ENCODE data around the gene CD44.

The CD44 gene

GRCh38 chr11:35197292-35197691 is 58.3 kb downstream of the CD44 start:
- Histone ChIP-seq H3K9ac (ENCODE audit: low read length) (no peak overlapping the region), H3K36me3 (ENCODE audit: low read length) (no peaks in the 10 kb centered on the region), H3K79me2 (ENCODE audit: insufficient read depth, low read length) (no peaks in the 10 kb centered on the region), H4K20me1 (ENCODE audit: low read depth, low read length) (no peaks in the 10 kb centered on the region), H3K4me3 (ENCODE audit: insufficient read depth, low read length, poor library complexity, severe bottlenecking) (no peak overlapping the region), H3K27me3 (ENCODE audit: low read length) (no peaks in the 10 kb centered on the region), H3K27ac (ENCODE audit: low read depth, low read length) (no peak overlapping the region), H3K4me2 (ENCODE audit: low read depth, low read length, poor library complexity, severe bottlenecking) (no peak overlapping the region), H2AFZ (ENCODE audit: low read depth, low read length, severe bottlenecking) (no peak overlapping the region), H3F3A (ENCODE audit: insufficient read depth) (no peaks in the 10 kb centered on the region), H3K9me3 (ENCODE audit: insufficient read depth, low read length) (no peaks in the 10 kb centered on the region), H3K9me2 (replicated peaks; ENCODE audit: insufficient read depth, low read length) (no peaks in the 10 kb centered on the region)
- TF ChIP-seq EZH2phosphoT487 (conservative IDR thresholded peaks at IDR 0.05; ENCODE audit: low read length) (no peak), CTCF (IDR thresholded peaks at IDR 0.05; ENCODE audit: insufficient read depth, low read length, poor library complexity, severe bottlenecking) (no peak)

- no peak overlapping the region for H2AFZ ChIP-seq (ENCODE audit: low read depth, low read length, severe bottlenecking)
- no peak overlapping the region for H3K9ac ChIP-seq (ENCODE audit: low read length)
- H3K4me3 ChIP-seq (ENCODE audit: insufficient read depth, low read length, poor library complexity, severe bottlenecking): no peak overlapping the region
- H3F3A ChIP-seq (ENCODE audit: insufficient read depth): no peaks in the 10 kb centered on the region
- TF ChIP-seq CTCF (IDR thresholded peaks at IDR 0.05; ENCODE audit: insufficient read depth, low read length, poor library complexity, severe bottlenecking) (no peak), EZH2phosphoT487 (conservative IDR thresholded peaks at IDR 0.05; ENCODE audit: low read length) (no peak)
- no peaks in the 10 kb centered on the region for H4K20me1 ChIP-seq (ENCODE audit: low read depth, low read length)
- H3K27me3 ChIP-seq (ENCODE audit: low read length): no peaks in the 10 kb centered on the region
- H3K4me2 ChIP-seq (ENCODE audit: low read depth, low read length, poor library complexity, severe bottlenecking): no peak overlapping the region
- H3K27ac ChIP-seq (ENCODE audit: low read depth, low read length): no peak overlapping the region
- H3K9me2 ChIP-seq (replicated peaks; ENCODE audit: insufficient read depth, low read length): no peaks in the 10 kb centered on the region
- H3K9me3 ChIP-seq (ENCODE audit: insufficient read depth, low read length): no peaks in the 10 kb centered on the region
- H3K36me3 ChIP-seq (ENCODE audit: low read length): no peaks in the 10 kb centered on the region
- no peaks in the 10 kb centered on the region for H3K79me2 ChIP-seq (ENCODE audit: insufficient read depth, low read length)
Measured at GRCh38 chr11:35200811-35201341, 61.9 kb downstream of the CD44 start.

GRCh38 chr11:35204614-35205013 is 65.6 kb downstream of the CD44 start:
- Histone ChIP-seq H3K4me2 (ENCODE audit: low read depth, low read length, poor library complexity, severe bottlenecking) (no peak overlapping the region), H4K20me1 (ENCODE audit: low read depth, low read length) (no peaks in the 10 kb centered on the region), H3K4me3 (ENCODE audit: insufficient read depth, low read length, poor library complexity, severe bottlenecking) (no peak overlapping the region), H3K27ac (ENCODE audit: low read depth, low read length) (no peak overlapping the region), H3K9me2 (replicated peaks; ENCODE audit: insufficient read depth, low read length) (no peaks in the 10 kb centered on the region), H3K9ac (ENCODE audit: low read length) (no peak overlapping the region), H3K9me3 (ENCODE audit: insufficient read depth, low read length) (no peaks in the 10 kb centered on the region), H3K27me3 (ENCODE audit: low read length) (no peaks in the 10 kb centered on the region), H2AFZ (ENCODE audit: low read depth, low read length, severe bottlenecking) (no peak overlapping the region), H3K36me3 (ENCODE audit: low read length) (no peaks in the 10 kb centered on the region), H3F3A (ENCODE audit: insufficient read depth) (no peaks in the 10 kb centered on the region), H3K79me2 (ENCODE audit: insufficient read depth, low read length) (no peaks in the 10 kb centered on the region)
- TF ChIP-seq EZH2phosphoT487 (conservative IDR thresholded peaks at IDR 0.05; ENCODE audit: low read length) (no peak), CTCF (IDR thresholded peaks at IDR 0.05; ENCODE audit: insufficient read depth, low read length, poor library complexity, severe bottlenecking) (no peak)

Data from SU-DHL-6 (cell line).